ENCODE data around the gene DTX1. TPM values are rescaled to one million over a fixed set of nuclear protein-coding genes. Genes with fewer than 3 reads are reported as not detected.
A peak's percentile ranks its signal among the peaks of the same experiment; 100 is the strongest.

DTX1 gene
- total RNA-seq, 4 donors from 2014 or later, result 17.3 to 38.1 (median 25.4) TPM

- peak; percentile 37 to 60 for DNase-seq (ENCODE audit: low spot score in 2 of 2)
- H3K27ac ChIP-seq, result no peak overlapping the region
These were observed 27.4 kb downstream of the DTX1 start for GRCh38 chr12:113083863-113084435.

GRCh38 chr12:113086249-113087164 lies 30.0 kb downstream of the DTX1 start:
- no peak for TF ChIP-seq POLR2A (IDR thresholded peaks at IDR 0.05)
- no peak for TF ChIP-seq EP300 (IDR thresholded peaks at IDR 0.05)
- TF ChIP-seq CTCF (IDR thresholded peaks at IDR 0.05), result no peak
- no peaks in the 10 kb centered on the region for H3K9me3 ChIP-seq
- H3K4me3 ChIP-seq, result no peak overlapping the region
- H3K27me3 ChIP-seq, result peaks cover 0 to 14% of the 10 kb centered on the region in 2 donors
- H3K27ac ChIP-seq, result no peak overlapping the region
- H3K36me3 ChIP-seq, result no peaks in the 10 kb centered on the region
- no peak for DNase-seq (ENCODE audit: low spot score in 2 of 2)
- WGBS, 2 donors, result 35 to 42% methylated on average over 17 of the region's 17 CpGs
- peaks cover 0 to 11% (median 0%) of the 10 kb centered on the region in 4 donors for H3K4me1 ChIP-seq

More at GRCh38 chr12:113083863-113084435, 27.4 kb downstream of the DTX1 start:
- TF ChIP-seq CTCF (IDR thresholded peaks at IDR 0.05), result no peak
- no peak for TF ChIP-seq EP300 (IDR thresholded peaks at IDR 0.05)
- TF ChIP-seq POLR2A (IDR thresholded peaks at IDR 0.05), result no peak
- Histone ChIP-seq H3K27me3 (peaks cover 0 to 23% of the 10 kb centered on the region in 2 donors), H3K9me3 (no peaks in the 10 kb centered on the region), H3K36me3 (no peaks in the 10 kb centered on the region), H3K4me1 (peaks cover 0 to 7% (median 0%) of the 10 kb centered on the region in 4 donors), H3K4me3 (no peak overlapping the region)
- 62 to 70% methylated on average over 10 to 11 of the region's 11 CpGs for WGBS, 2 donors

DNA sequence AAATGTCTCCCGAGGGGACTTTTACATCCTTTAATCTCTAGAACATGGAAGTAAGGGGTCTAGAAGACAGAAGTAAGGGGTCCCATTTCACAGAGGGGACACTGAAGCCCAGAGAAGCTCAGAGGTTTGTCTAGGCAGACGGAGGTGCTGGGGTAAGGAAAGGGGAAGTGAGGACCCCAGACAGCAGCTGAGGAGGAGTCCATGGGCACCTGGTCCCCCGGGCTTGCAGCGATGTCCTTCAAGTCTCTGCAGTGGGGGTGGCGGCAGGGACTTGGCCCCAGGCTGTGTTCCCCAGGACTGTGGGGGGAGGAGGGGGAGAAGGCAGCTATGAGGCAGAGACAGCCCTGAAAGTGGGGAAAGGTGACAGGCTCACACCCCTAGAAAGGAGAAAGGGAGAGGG lies 30.7 kb downstream of the DTX1 start:
- peaks cover 0 to 11% (median 0%) of the 10 kb centered on the region in 4 donors for H3K4me1 ChIP-seq
- DNase-seq (ENCODE audit: low spot score in 2 of 2), result no peak
- H3K27me3 ChIP-seq, result peaks cover 0 to 14% of the 10 kb centered on the region in 2 donors
- no peaks in the 10 kb centered on the region for H3K36me3 ChIP-seq
- no peak overlapping the region for H3K27ac ChIP-seq
- H3K9me3 ChIP-seq, result no peaks in the 10 kb centered on the region
- WGBS, 2 donors, result 63 to 71% methylated on average over 5 of the region's 5 CpGs
- no peak overlapping the region for H3K4me3 ChIP-seq
- TF ChIP-seq POLR2A (IDR thresholded peaks at IDR 0.05) (no peak), CTCF (IDR thresholded peaks at IDR 0.05) (no peak), EP300 (IDR thresholded peaks at IDR 0.05) (no peak)

GRCh38 chr12:113088037-113088436 lies 31.5 kb downstream of the DTX1 start:
- Histone ChIP-seq H3K27ac (no peak overlapping the region), H3K36me3 (no peaks in the 10 kb centered on the region), H3K27me3 (peaks cover 0 to 15% of the 10 kb centered on the region in 2 donors), H3K4me3 (no peak overlapping the region), H3K9me3 (no peaks in the 10 kb centered on the region), H3K4me1 (peaks cover 0 to 16% (median 3%) of the 10 kb centered on the region in 4 donors)
- TF ChIP-seq EP300 (IDR thresholded peaks at IDR 0.05) (no peak), POLR2A (IDR thresholded peaks at IDR 0.05) (no peak), CTCF (IDR thresholded peaks at IDR 0.05) (no peak)
- DNase-seq (ENCODE audit: low spot score in 2 of 2), result no peak
- 90 to 97% methylated on average over 3 of the region's 3 CpGs for WGBS, 2 donors

All from tibial nerve (tissue), 4 donors.